MCF 10A (cell line): ENCODE measurements around the gene ATP11B. TPM values are rescaled to one million over a fixed set of nuclear protein-coding genes. Genes with fewer than 3 reads are reported as not detected.

Source experiments
- BruUV-seq: library from RNA; stranded (reverse); fragments of 400-500 nt; replicated peaks from 2 replicates; lab custom pipeline; 2021; lab: Mats Ljungman, UMichigan
- CTCF ChIA-PET: fragments of 300-600 bp; sonication (Branson Sonifier 250); formaldehyde crosslinking; extraction: SDS; loops from one replicate; lab custom pipeline; 2021; ENCODE audit warnings: antibody characterized with exemption, inconsistent platforms; lab: Yijun Ruan, JAX
- POLR2A ChIA-PET: fragments of 300-600, 350-650 bp; sonication (Branson Sonifier 250); formaldehyde crosslinking; extraction: SDS; loops from one replicate; lab custom pipeline; 2020; ENCODE audit warnings: antibody characterized with exemption, inconsistent platforms; lab: Yijun Ruan, JAX
- DNase-seq: peaks from one replicate; pipeline ENCODE4 v3.0.0-alpha.2; 2018; ENCODE audit not compliant: unreplicated experiment
- H3K27ac Mint-ChIP-seq: one replicate; pipeline ENCODE4 v1.8.0; 2022; ENCODE audit warnings: mild to moderate bottlenecking, low read depth, mixed read lengths; ENCODE audit not compliant: unreplicated experiment
- H3K27me3 Mint-ChIP-seq: one replicate; pipeline ENCODE4 v1.8.0; 2022; ENCODE audit warnings: mixed read lengths; ENCODE audit not compliant: insufficient read depth, unreplicated experiment
- H3K36me3 Mint-ChIP-seq: one replicate; pipeline ENCODE4 v1.8.0; 2022; ENCODE audit warnings: mild to moderate bottlenecking, moderate library complexity, mixed read lengths; ENCODE audit not compliant: insufficient read depth, unreplicated experiment
- H3K4me1 Mint-ChIP-seq: one replicate; pipeline ENCODE4 v1.8.0; 2022; ENCODE audit warnings: mixed read lengths; ENCODE audit not compliant: insufficient read depth, unreplicated experiment
- H3K4me3 Mint-ChIP-seq: one replicate; pipeline ENCODE4 v1.8.0; 2022; ENCODE audit warnings: mild to moderate bottlenecking, moderate library complexity, mixed read lengths; ENCODE audit not compliant: unreplicated experiment
- H3K9me3 Mint-ChIP-seq: one replicate; pipeline ENCODE4 v1.8.0; 2022; ENCODE audit warnings: mixed read lengths; ENCODE audit not compliant: unreplicated experiment
- CTCF ChIP-seq: fragments of 200-600 bp; IDR thresholded peaks from one replicate; pipeline ENCODE4 v1.8.0; 2022; ENCODE audit warnings: antibody characterized with exemption, mild to moderate bottlenecking; ENCODE audit not compliant: unreplicated experiment
- intact Hi-C: fragments of 100-400 bp; cut with micrococcal nuclease; formaldehyde crosslinking; loops from 2 replicates; pipeline ENCODE4 v1.14.1; 2022
- total RNA-seq: library from RNA; stranded (reverse); gene quantifications from 2 replicates; pipeline ENCODE4 v1.2.3, GENCODE V29; 2022

The ATP11B gene
- total RNA-seq, 1 experiment from 2014 or later, result 66.2 TPM

- DNase-seq, result no peak
- Mint-ChIP-seq H3K27me3 (no peaks in the 10 kb centered on the region), H3K4me3 (no peak overlapping the region), H3K4me1 (no peaks in the 10 kb centered on the region), H3K36me3 (no peaks in the 10 kb centered on the region), H3K9me3 (no peaks in the 10 kb centered on the region), H3K27ac (no peak overlapping the region)
- intact Hi-C loops, result no loop called here
- CTCF ChIA-PET, result interaction anchor here (0.5 kb wide), 1 partner anchor 52 kb away, joined by 4 read pairs; no protein-coding TSS in a partner anchor
- BruUV-seq, result no TSS peak
- POLR2A ChIA-PET, result no interaction called here
- no peak for TF ChIP-seq CTCF
These were observed 8.8 kb upstream of the ATP11B start for GRCh38 chr3:182784542-182784941.

- H3K9me3 Mint-ChIP-seq, result no peaks in the 10 kb centered on the region
- intact Hi-C loops, result no loop called here
- H3K36me3 Mint-ChIP-seq, result no peaks in the 10 kb centered on the region
- ChIA-PET POLR2A (no interaction called here), CTCF (interaction anchor here (0.5 kb wide), 1 partner anchor 51 kb away, joined by 4 read pairs; no protein-coding TSS in a partner anchor)
- BruUV-seq, result no TSS peak
- no peak for TF ChIP-seq CTCF
- no peaks in the 10 kb centered on the region for H3K4me1 Mint-ChIP-seq
- no peaks in the 10 kb centered on the region for H3K27me3 Mint-ChIP-seq
- H3K27ac Mint-ChIP-seq, result no peak overlapping the region
- no peak for DNase-seq
- H3K4me3 Mint-ChIP-seq, result no peak overlapping the region
These were observed 8.2 kb upstream of the ATP11B start for GRCh38 chr3:182785142-182785541.

GRCh38 chr3:182785756-182786155 is 7.5 kb upstream of the ATP11B start:
- no TSS peak for BruUV-seq

GRCh38 chr3:182786564-182787196 is 6.6 kb upstream of the ATP11B start:
- TF ChIP-seq CTCF, result no peak
- DNase-seq, result no peak
- Mint-ChIP-seq H3K27me3 (no peaks in the 10 kb centered on the region), H3K9me3 (no peaks in the 10 kb centered on the region), H3K27ac (no peak overlapping the region), H3K4me1 (no peaks in the 10 kb centered on the region), H3K4me3 (no peak overlapping the region), H3K36me3 (no peaks in the 10 kb centered on the region)
- intact Hi-C loops, result no loop called here
- ChIA-PET POLR2A (interaction anchor here (0.6 to 0.7 kb wide), 2 partner anchors 59 to 141 kb away, joined by 3 read pairs; no protein-coding TSS in a partner anchor), CTCF (interaction anchor here (0.7 kb wide), 1 partner anchor 556 kb away, joined by 3 read pairs; no protein-coding TSS in a partner anchor)
- BruUV-seq, result no TSS peak

More at GRCh38 chr3:182785756-182786155, 7.5 kb upstream of the ATP11B start:
- Mint-ChIP-seq H3K27ac (no peak overlapping the region), H3K36me3 (no peaks in the 10 kb centered on the region), H3K4me1 (no peaks in the 10 kb centered on the region), H3K27me3 (no peaks in the 10 kb centered on the region), H3K4me3 (no peak overlapping the region), H3K9me3 (no peaks in the 10 kb centered on the region)
- ChIA-PET CTCF (interaction anchor here (0.7 kb wide), 1 partner anchor 555 kb away, joined by 3 read pairs; no protein-coding TSS in a partner anchor), POLR2A (no interaction called here)
- TF ChIP-seq CTCF, result no peak
- DNase-seq, result no peak
- intact Hi-C loops, result no loop called here
